ENCODE data around the gene LLGL1.

DNA sequence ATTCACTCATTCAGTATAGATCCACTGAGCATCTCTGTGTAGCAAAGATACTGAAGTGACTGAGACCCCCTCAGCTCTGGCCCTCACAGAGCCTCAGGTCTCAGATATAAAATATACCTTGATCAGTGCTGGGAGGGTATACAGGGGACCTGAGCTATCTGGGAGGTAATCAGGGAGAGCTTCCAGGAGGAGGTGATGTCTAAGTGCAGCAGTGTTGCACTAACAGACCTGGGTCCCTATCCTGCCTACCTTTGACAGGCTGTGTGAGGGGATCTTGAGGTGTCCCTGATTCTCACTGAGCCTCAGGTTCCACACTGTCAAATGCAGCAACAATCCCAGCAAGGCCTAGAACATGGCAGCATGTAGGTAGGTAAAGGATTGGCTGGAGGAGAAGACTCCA is 48.3 kb upstream of the LLGL1 start:
- TF ChIP-seq, protein P1, sequence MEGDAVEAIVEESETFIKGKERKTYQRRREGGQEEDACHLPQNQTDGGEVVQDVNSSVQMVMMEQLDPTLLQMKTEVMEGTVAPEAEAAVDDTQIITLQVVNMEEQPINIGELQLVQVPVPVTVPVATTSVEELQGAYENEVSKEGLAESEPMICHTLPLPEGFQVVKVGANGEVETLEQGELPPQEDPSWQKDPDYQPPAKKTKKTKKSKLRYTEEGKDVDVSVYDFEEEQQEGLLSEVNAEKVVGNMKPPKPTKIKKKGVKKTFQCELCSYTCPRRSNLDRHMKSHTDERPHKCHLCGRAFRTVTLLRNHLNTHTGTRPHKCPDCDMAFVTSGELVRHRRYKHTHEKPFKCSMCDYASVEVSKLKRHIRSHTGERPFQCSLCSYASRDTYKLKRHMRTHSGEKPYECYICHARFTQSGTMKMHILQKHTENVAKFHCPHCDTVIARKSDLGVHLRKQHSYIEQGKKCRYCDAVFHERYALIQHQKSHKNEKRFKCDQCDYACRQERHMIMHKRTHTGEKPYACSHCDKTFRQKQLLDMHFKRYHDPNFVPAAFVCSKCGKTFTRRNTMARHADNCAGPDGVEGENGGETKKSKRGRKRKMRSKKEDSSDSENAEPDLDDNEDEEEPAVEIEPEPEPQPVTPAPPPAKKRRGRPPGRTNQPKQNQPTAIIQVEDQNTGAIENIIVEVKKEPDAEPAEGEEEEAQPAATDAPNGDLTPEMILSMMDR (IDR thresholded peaks at IDR 0.05; ENCODE audit: insufficient read depth, low read depth, low read length) = no peak
- no peak for TF ChIP-seq EZH2 (IDR thresholded peaks at IDR 0.05; ENCODE audit: insufficient read depth, low read length)

Measured in astrocyte (in vitro differentiated cells and primary cell).